Measurements from ENCODE around the gene CHRM1.

The CHRM1 gene

GRCh38 chr11:62902932-62903331 lies 18.2 kb downstream of the CHRM1 start:
- no peak for DNase-seq

- DNase-seq, result no peak
These were observed 23.1 kb downstream of the CHRM1 start for GRCh38 chr11:62898027-62898426.

GRCh38 chr11:62897311-62897710 lies 23.9 kb downstream of the CHRM1 start:
- no peak for DNase-seq

GRCh38 chr11:62896049-62896448 lies 25.1 kb downstream of the CHRM1 start:
- no peak for DNase-seq

GRCh38 chr11:62895501-62895900 lies 25.7 kb downstream of the CHRM1 start:
- DNase-seq, result no peak

- no peak for DNase-seq
These were observed 28.9 kb downstream of the CHRM1 start for GRCh38 chr11:62892077-62892922.

- no peak for DNase-seq
These were observed 31.4 kb downstream of the CHRM1 start for GRCh38 chr11:62889484-62890437.

GRCh38 chr11:62889126-62889483 lies 32.1 kb downstream of the CHRM1 start:
- no peak for DNase-seq

GRCh38 chr11:62888406-62888805 lies 32.8 kb downstream of the CHRM1 start:
- DNase-seq, result no peak

GRCh38 chr11:62885137-62885750 lies 35.9 kb downstream of the CHRM1 start:
- DNase-seq, result no peak

GRCh38 chr11:62883673-62884072 lies 37.5 kb downstream of the CHRM1 start:
- no peak for DNase-seq

GRCh38 chr11:62882788-62883501 lies 38.2 kb downstream of the CHRM1 start:
- no peak for DNase-seq

GRCh38 chr11:62882431-62882749 lies 38.8 kb downstream of the CHRM1 start:
- DNase-seq, result peak; percentile 7

- DNase-seq, result peak; percentile 96
These were observed 39.4 kb downstream of the CHRM1 start for GRCh38 chr11:62881579-62882430.

- peak; percentile 90 for DNase-seq
These were observed 40.2 kb downstream of the CHRM1 start, which contains the start of gene SLC3A2 for GRCh38 chr11:62880803-62881578. Gene SLC3A2 (plus strand): TSS chr11:62880896. CDS start chr11:62881024, 128 bp downstream.

GRCh38 chr11:62880231-62880802 lies 40.8 kb downstream of the CHRM1 start:
- peak; percentile 63 for DNase-seq

- DNase-seq, result no peak
These were observed 41.8 kb downstream of the CHRM1 start for GRCh38 chr11:62879235-62879978.

GRCh38 chr11:62876712-62877111 lies 44.5 kb downstream of the CHRM1 start:
- no peak for DNase-seq

GRCh38 chr11:62875698-62876478 lies 45.3 kb downstream of the CHRM1 start:
- no peak for DNase-seq

All from stimulated activated naive CD4-positive, alpha-beta T cell treated with Interleukin-2 at 50 U/mL for 16 hours (primary cell).